Heart left ventricle (tissue), 13 donors: ENCODE results near the gene DAAM1.

Experiments used
- POLR2A ChIP-seq, 2 donors: fragments of 450-650 bp; IDR thresholded peaks; one replicate each; pipeline ENCODE4 v1.6.1; 2017; ENCODE audit warnings: antibody characterized with exemption in 2 of 2, mild to moderate bottlenecking in 2 of 2, moderate library complexity in 2 of 2
- TF ChIP-seq, protein P1 (sequence below), 12 donors: fragments of 200-600 bp; sonication (generic) in 4 of 12; IDR thresholded peaks; one replicate each; pipeline versions ENCODE4 v1.5.0 to v1.8.0; 2018 to 2022; ENCODE audit warnings: antibody characterized with exemption in 12 of 12, mild to moderate bottlenecking in 5 of 12
- donor health status: ischemic (EF 13 %, LVEDD 7.1; RV severe dilation, severe dysfunction).
- donor health status: DM: no; HTN: yes; CAD: no.
- donor health status: DM: no; HTN: no; CAD: no.
- donor health status: ischemic (EF 25% LVEDD 6.9; RV normal size, moderate dysfunction).
- donor health status: ischemic (EF 25% LVEDD 5.7; RV mildly dilated, moderate dysfunction).
- donor health status: ischemic (EF 35%, LVEDD 5.7; RV mildly dilated, moderate dysfunction).
- donor health status: nonischemic (EF 11% LVEDD 7.7; RV severe dilation, severe dysfunction).
- donor health status: DM: yes; HTN: yes; CAD: no.
- donor health status: PGD.
- donor health status: ischemic (EF 29% LVEDD 5.4; RV normal size, mild dysfunction).
- donor health status: nonischemic (EF 23%, LVEDD 6.1; RV moderate dilation, normal function).

GRCh38 chr14:59155886-59156285, 32.6 kb upstream of the DAAM1 start:
- TF ChIP-seq, protein P1, sequence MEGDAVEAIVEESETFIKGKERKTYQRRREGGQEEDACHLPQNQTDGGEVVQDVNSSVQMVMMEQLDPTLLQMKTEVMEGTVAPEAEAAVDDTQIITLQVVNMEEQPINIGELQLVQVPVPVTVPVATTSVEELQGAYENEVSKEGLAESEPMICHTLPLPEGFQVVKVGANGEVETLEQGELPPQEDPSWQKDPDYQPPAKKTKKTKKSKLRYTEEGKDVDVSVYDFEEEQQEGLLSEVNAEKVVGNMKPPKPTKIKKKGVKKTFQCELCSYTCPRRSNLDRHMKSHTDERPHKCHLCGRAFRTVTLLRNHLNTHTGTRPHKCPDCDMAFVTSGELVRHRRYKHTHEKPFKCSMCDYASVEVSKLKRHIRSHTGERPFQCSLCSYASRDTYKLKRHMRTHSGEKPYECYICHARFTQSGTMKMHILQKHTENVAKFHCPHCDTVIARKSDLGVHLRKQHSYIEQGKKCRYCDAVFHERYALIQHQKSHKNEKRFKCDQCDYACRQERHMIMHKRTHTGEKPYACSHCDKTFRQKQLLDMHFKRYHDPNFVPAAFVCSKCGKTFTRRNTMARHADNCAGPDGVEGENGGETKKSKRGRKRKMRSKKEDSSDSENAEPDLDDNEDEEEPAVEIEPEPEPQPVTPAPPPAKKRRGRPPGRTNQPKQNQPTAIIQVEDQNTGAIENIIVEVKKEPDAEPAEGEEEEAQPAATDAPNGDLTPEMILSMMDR (IDR thresholded peaks at IDR 0.05): no peak
- no peak for TF ChIP-seq POLR2A (IDR thresholded peaks at IDR 0.05)
